OCI-LY1 (cell line): ENCODE measurements around the gene CUX1.

Experiments
- EZH2 ChIP-seq: fragments of 200-600 bp; sonication (generic), shearing (Covaris generic); IDR thresholded peaks from 2 replicates; pipeline ENCODE4 v1.8.0; 2017; ENCODE audit warnings: borderline replicate concordance, mixed run types, mild to moderate bottlenecking, antibody characterized with exemption, low read length, moderate library complexity, mixed read lengths
- TF ChIP-seq, protein P1 (sequence below): fragments of 200-600 bp; sonication (generic), shearing (Covaris generic); IDR thresholded peaks from 2 replicates; pipeline ENCODE4 v1.5.1; 2017; ENCODE audit warnings: mild to moderate bottlenecking, antibody characterized with exemption, low read length, moderate library complexity, mixed read lengths

GRCh38 chr7:101778026-101778580, 39.3 kb upstream of the CUX1 start:
- no peak for TF ChIP-seq EZH2
- TF ChIP-seq, protein P1, sequence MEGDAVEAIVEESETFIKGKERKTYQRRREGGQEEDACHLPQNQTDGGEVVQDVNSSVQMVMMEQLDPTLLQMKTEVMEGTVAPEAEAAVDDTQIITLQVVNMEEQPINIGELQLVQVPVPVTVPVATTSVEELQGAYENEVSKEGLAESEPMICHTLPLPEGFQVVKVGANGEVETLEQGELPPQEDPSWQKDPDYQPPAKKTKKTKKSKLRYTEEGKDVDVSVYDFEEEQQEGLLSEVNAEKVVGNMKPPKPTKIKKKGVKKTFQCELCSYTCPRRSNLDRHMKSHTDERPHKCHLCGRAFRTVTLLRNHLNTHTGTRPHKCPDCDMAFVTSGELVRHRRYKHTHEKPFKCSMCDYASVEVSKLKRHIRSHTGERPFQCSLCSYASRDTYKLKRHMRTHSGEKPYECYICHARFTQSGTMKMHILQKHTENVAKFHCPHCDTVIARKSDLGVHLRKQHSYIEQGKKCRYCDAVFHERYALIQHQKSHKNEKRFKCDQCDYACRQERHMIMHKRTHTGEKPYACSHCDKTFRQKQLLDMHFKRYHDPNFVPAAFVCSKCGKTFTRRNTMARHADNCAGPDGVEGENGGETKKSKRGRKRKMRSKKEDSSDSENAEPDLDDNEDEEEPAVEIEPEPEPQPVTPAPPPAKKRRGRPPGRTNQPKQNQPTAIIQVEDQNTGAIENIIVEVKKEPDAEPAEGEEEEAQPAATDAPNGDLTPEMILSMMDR, result no peak
